NCI-H748 (cell line): ENCODE data around the gene FAM118A.
"Not testable (repeated sequence)": the region's sequence is repeated elsewhere in the genome, so short reads cannot be mapped to it uniquely, and the experiment has no call there.

ENCODE experiments used
- DNase-seq: peaks from one replicate; lab custom pipeline; 2025; ENCODE audit not compliant: unreplicated experiment; lab: John Stamatoyannopoulos, UW

The FAM118A gene

GRCh38 chr22:45281010-45281409, 28.7 kb upstream of the FAM118A start:
- DNase-seq: no peak

- DNase-seq: peak; percentile 74
These were observed 24.9 kb upstream of the FAM118A start, which contains the start of gene UPK3A for GRCh38 chr22:45284705-45285262. Gene UPK3A, plus strand, starts transcription at chr22:45284949. Its CDS starts 65 bp downstream, at chr22:45285014.

GRCh38 chr22:45285263-45286058, 24.3 kb upstream of the FAM118A start:
- DNase-seq: no peak

- no peak for DNase-seq
These were observed 22.7 kb upstream of the FAM118A start for GRCh38 chr22:45286854-45287551.

DNA sequence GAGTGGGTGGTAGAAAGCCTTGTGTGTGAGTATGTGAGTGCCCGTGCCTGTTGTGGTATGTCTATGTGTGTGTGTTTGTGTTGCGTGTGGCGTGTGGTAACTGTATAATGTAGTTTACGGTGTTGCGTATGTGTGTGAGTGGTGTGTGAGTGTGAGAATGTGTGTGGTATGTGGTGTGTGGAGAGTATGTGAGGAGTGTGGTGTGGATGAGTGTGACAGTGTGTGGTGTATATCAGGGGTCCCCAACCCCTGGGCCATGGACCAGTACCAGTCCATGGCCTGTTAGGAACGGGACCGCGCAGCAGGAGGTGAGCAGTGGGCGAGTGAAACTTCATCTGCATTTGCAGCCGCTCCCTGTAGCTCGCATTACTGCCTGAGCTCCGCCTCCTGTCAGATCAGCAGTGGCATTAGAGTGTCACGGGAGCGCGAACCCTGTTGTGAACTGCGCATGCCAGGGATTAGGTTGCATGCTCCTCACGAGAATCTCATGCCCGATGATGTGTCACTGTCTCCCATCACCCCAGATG, 19.3 kb upstream of the FAM118A start:
- DNase-seq: peak; percentile 63

DNA sequence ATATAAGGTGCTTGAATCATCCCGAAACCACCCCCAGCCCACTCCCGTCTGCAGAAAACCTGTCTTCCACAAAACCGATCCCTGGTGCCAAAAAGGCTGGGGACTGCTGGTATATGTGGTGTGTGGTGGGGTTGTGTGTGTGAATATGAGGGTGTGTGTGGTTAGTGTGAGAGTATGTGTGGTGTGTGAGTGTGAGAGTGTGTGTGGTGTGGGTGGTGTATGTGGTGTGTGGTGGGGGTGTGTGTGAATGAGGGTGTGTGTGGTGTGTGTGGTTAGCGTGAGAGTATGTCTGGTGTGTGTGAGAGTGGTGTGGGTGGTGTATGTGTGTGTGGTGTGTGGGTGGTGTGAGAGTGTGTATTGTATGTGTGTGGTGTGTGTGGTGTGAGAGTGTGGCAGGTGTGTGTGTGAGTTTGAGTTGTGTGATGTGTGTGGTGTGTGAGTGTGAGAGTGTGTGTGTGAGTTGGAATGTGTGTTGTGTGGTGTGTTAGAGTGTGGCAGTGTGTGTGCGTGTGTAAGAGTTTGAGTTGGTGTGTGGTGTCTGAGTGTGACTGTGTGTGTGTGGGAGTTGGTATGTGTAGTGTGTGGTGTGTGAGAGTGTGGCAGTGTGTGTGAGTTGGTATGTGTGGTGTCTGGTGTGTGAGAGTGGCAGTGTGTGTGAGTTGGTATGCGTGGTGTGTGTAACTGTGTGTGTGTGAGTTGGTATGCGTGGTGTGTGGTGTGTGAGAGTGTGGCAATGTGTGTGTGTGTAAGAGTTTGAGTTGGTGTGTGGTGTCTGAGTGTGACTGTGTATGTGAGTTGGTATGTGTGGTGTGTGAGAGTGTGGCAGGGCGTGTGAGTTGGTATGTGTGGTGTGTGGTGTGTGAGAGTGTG, 18.4 kb upstream of the FAM118A start:
- DNase-seq: no peak

GRCh38 chr22:45291931-45292290, 17.8 kb upstream of the FAM118A start:
- no peak for DNase-seq

DNA sequence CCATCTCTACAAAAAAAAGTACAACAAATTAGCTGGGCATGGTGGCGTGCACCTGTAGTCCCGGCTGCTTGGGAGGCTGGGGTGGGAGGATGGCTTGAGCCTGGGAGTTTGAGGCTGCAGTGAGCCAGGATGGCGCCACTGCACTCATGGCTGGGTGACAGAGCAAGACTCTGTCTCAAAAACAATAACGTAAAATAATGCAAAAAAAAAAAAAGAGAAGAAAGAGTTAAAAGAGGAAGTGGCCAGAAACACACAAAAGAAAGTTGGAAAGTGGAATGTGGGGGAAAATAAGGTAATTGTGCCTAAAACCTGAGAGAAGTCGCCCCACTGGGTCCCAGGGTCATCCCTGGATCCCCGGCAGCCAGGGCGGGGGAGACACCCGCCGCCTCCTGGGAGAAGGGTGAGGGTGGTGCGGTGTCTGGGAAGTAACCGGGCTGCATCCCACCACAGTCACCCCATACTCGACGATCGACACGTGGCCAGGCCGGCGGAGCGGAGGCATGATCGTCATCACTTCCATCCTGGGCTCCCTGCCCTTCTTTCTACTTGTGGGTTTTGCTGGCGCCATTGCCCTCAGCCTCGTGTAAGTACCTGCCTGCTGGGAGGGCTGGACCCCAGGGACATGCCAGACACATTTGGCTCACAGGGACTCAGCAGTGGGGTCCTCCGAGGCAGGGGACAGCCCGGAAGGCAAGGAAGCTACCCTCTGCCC, 16.8 kb upstream of the FAM118A start:
- DNase-seq: no peak

- DNase-seq: no peak
These were observed 15.7 kb upstream of the FAM118A start for GRCh38 chr22:45294030-45294429.

GRCh38 chr22:45295004-45295403, 14.7 kb upstream of the FAM118A start:
- DNase-seq: not testable (repeated sequence)

GRCh38 chr22:45295492-45295891, 14.2 kb upstream of the FAM118A start:
- DNase-seq: no peak

GRCh38 chr22:45296628-45297297, 13.0 kb upstream of the FAM118A start:
- no peak for DNase-seq

DNA sequence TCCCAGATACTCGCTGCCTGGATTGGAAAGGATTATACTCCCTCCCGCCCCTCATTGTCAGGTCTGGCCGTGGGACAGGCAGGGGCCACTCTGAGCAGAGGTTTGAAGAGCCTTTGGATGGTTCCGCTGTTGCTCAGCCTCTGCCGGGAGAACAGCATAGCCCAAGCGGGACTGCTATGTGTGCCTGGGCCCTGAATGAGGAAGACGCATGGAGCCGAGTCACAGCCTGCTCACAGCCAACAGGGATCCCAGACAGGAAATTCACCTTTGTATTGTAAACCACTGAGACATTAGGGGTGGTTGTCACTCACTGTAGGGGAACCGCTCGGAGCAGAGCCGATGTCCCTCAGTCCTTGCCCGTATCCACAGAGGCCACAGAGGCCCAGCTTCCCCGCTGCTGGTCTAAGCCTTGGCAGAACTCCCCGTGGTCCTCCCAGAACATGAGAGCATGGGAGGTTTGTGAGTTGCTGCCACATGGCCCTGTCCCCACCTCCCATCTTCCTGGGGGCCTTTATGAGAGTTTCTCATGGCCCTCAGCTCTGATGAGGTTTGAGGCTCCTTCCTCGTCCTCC, 10.7 kb upstream of the FAM118A start:
- DNase-seq: no peak

DNA sequence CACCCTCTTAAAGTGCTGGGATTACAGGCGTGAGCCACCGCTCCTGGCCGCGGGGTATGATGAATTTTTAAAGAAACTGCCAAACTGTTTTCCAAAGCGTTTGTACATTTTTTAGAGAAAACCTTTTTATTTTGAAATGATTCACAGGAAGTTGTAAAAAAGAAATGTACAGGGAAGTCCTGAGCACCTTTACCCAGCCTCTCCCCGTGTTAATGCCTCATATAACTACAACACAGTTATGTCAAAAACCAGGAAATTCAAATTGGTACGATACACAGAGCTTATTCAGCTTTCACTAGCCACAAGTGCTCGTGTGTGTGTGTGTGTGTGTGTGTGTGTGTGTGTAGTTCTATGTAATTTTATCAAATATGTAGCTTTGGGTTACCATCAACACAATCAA, 7.0 kb upstream of the FAM118A start:
- DNase-seq: no peak

DNA sequence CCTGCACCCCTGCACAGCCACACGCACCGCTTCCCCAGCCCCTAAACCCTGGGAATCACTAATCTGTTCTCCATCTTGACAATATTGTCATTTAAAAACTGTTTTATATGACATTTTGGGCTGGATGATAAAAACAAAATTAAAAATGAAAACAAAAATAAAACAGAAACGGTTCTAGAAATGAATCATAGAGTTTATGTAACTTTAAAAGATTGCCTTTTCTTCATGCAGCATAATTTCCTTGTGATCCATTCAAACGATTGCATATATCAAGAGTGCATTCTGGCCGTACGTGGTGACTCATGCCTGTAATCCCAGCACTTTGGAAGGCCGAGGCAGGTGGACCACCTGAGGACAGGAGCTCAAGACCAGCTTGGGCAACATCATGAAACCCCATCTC, 6.6 kb upstream of the FAM118A start:
- no peak for DNase-seq

DNA sequence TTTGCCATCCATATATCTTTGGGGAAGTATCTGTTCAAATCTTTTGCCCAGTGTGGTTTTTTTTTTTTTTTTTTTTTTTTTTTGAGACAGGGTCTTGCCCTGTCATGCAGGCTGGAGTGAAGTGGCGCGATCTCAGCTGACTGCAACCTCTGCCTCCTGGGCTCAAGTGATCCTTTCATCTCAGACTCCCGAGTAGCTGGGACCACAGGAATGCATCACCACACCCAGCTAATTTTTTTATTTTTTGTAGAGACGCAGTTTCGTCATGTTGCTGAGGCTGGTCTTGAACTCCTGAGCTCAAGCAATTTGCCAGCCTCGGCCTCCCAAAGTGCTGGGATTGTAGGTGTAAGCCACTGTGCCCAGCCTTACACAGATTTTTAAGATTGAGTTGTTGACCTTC, 4.8 kb upstream of the FAM118A start:
- DNase-seq: no peak

DNA sequence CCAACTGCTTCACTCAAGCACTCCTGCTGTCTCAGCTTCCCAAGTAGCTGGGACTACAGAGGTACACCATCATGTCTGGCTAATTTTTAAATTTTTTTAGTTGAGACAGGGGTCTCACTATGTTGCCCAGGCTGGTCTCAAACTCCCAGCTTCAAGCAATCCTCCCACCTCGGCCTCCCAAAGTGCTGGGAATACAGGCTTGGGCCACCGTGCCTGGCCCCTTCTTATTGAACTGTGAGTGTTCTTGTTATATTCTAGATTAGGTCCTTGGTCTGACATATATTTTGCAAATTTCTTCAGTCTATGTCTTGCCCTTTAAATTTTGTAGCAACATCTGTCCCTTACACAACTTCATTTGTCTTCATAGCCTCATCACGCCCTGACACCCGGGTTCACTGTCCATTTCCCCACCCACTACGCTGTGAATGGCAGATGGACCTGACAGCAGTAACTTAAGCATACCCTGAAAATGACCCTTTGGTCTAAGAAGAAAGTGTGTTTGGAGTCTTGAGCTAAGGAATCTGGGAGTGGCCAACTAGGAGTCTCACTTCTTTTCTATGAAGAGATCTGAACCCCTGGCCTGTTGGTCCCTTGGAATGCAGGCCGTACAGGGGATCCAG, 4.2 kb upstream of the FAM118A start:
- DNase-seq: no peak

DNA sequence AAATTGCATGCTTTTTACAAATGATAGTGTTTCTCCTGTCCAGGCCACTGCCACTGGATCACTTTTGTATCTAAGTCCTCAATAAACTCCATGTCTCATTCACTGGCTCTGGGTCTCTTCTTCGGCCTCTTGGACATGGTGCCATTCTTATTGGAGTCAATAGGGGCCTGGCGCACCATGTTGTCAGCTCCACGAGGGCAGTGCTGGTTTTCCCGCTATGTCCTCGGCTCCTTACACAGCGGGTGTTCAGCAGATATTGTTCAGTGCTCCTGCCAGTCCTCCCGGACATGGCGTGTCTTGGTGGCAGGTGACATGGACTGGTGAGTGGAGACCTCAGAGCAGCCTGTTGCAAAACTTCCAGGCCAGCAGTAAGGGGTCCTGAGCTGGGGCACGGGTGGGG, 3.6 kb upstream of the FAM118A start:
- DNase-seq: no peak

- DNase-seq: no peak
These were observed 1.3 kb upstream of the FAM118A start for GRCh38 chr22:45308391-45308956.
